T-helper 17 cell (primary cell): ENCODE measurements around the gene PRRC2C. TPM values are rescaled to one million over a fixed set of nuclear protein-coding genes. Genes with fewer than 3 reads are reported as not detected.
"Not testable (repeated sequence)": the region's sequence is repeated elsewhere in the genome, so short reads cannot be mapped to it uniquely, and the experiment has no call there.

Experiments used
- ATAC-seq: fragments of 150-1000 bp; cut with Tn5 transposase; 2 replicates; pipeline ENCODE4 v1.10.0; 2021; ENCODE audit warnings: mild to moderate bottlenecking, moderate library complexity
- DNase-seq, 3 donors: peaks; one replicate each; pipeline versions ENCODE4 v3.0.0 to v3.0.0-alpha.2; 2020 to 2021
- H3K9me3 ChIP-seq: one replicate; pipeline ENCODE4 v1.7.0; 2013; ENCODE audit warnings: low read length, mild to moderate bottlenecking; ENCODE audit not compliant: control insufficient read depth, poor library complexity, severe bottlenecking
- H3K27ac Mint-ChIP-seq: one replicate; pipeline ENCODE4 v1.8.0; 2022; ENCODE audit warnings: mild to moderate bottlenecking, moderate library complexity, mixed read lengths
- H3K27me3 Mint-ChIP-seq: one replicate; pipeline ENCODE4 v1.8.0; 2022; ENCODE audit warnings: mixed read lengths
- H3K36me3 Mint-ChIP-seq: one replicate; pipeline ENCODE4 v1.8.0; 2022; ENCODE audit warnings: low read depth, mixed read lengths
- H3K4me1 Mint-ChIP-seq: one replicate; pipeline ENCODE4 v1.8.0; 2022; ENCODE audit warnings: mild to moderate bottlenecking, mixed read lengths
- H3K4me3 Mint-ChIP-seq: one replicate; pipeline ENCODE4 v1.8.0; 2022; ENCODE audit warnings: mild to moderate bottlenecking, moderate library complexity, mixed read lengths
- total RNA-seq, 4 donors: library from RNA in 2 of 4; stranded (reverse) in 2 of 4; gene quantifications; one replicate each; pipeline ENCODE4 v1.2.3 and lab custom pipeline; 2022 to 2026

PRRC2C gene
- total RNA-seq, 2 donors from 2014 or later: 333 to 383 TPM

GRCh38 chr1:171576144-171576543 is 90.8 kb downstream of the PRRC2C start:
- DNase-seq: no peak
- ATAC-seq: no peak
- H3K4me3 Mint-ChIP-seq: no peak overlapping the region

GRCh38 chr1:171581226-171581625 is 95.9 kb downstream of the PRRC2C start:
- peak overlapping the region; percentile 93 for H3K27ac Mint-ChIP-seq

More at GRCh38 chr1:171576144-171576543, 90.8 kb downstream of the PRRC2C start:
- H3K4me1 Mint-ChIP-seq: peaks cover 12% of the 10 kb centered on the region
- H3K9me3 ChIP-seq: no peaks in the 10 kb centered on the region
- no peak overlapping the region for H3K27ac Mint-ChIP-seq
- peaks cover 12% of the 10 kb centered on the region for H3K36me3 Mint-ChIP-seq
- no peaks in the 10 kb centered on the region for H3K27me3 Mint-ChIP-seq

GRCh38 chr1:171581766-171582165 is 96.4 kb downstream of the PRRC2C start:
- DNase-seq (no peak), ATAC-seq (no peak)
- Mint-ChIP-seq H3K36me3 (peaks cover 21% of the 10 kb centered on the region), H3K4me1 (peaks cover 13% of the 10 kb centered on the region), H3K27ac (peak overlapping the region; percentile 93), H3K4me3 (no peak overlapping the region), H3K27me3 (no peaks in the 10 kb centered on the region)
- H3K9me3 ChIP-seq: no peaks in the 10 kb centered on the region

More at GRCh38 chr1:171581226-171581625, 95.9 kb downstream of the PRRC2C start:
- Mint-ChIP-seq H3K4me1 (peaks cover 13% of the 10 kb centered on the region), H3K36me3 (peaks cover 21% of the 10 kb centered on the region), H3K4me3 (no peak overlapping the region), H3K27me3 (no peaks in the 10 kb centered on the region)
- ATAC-seq: no peak
- DNase-seq: no peak
- no peaks in the 10 kb centered on the region for H3K9me3 ChIP-seq

- no peaks in the 10 kb centered on the region for H3K9me3 ChIP-seq
- Mint-ChIP-seq H3K36me3 (peaks cover 17% of the 10 kb centered on the region), H3K27ac (peak overlapping the region; percentile 93)
These were observed 97.3 kb downstream of the PRRC2C start for GRCh38 chr1:171582589-171582988.

GRCh38 chr1:171583591-171584201 is 98.4 kb downstream of the PRRC2C start:
- Mint-ChIP-seq H3K4me3 (no peak overlapping the region), H3K27ac (peak overlapping the region; percentile 27), H3K36me3 (peaks cover 17% of the 10 kb centered on the region), H3K4me1 (peaks cover 11% of the 10 kb centered on the region), H3K27me3 (no peaks in the 10 kb centered on the region)
- DNase-seq (no peak), ATAC-seq (no peak)
- no peaks in the 10 kb centered on the region for H3K9me3 ChIP-seq

More at GRCh38 chr1:171582589-171582988, 97.3 kb downstream of the PRRC2C start:
- Mint-ChIP-seq H3K4me1 (peaks cover 11% of the 10 kb centered on the region), H3K4me3 (no peak overlapping the region), H3K27me3 (no peaks in the 10 kb centered on the region)
- no peak for DNase-seq
- no peak for ATAC-seq

GRCh38 chr1:171585715-171586114 is 100.4 kb downstream of the PRRC2C start:
- no peak for DNase-seq
- H3K9me3 ChIP-seq: no peaks in the 10 kb centered on the region
- no peak for ATAC-seq
- Mint-ChIP-seq H3K4me1 (peaks cover 7% of the 10 kb centered on the region), H3K27ac (no peak overlapping the region), H3K27me3 (no peaks in the 10 kb centered on the region), H3K36me3 (peaks cover 16% of the 10 kb centered on the region), H3K4me3 (no peak overlapping the region)

GRCh38 chr1:171588230-171588629 is 102.9 kb downstream of the PRRC2C start:
- Mint-ChIP-seq H3K4me3 (no peak overlapping the region), H3K36me3 (peaks cover 22% of the 10 kb centered on the region), H3K4me1 (peaks cover 4% of the 10 kb centered on the region), H3K27me3 (no peaks in the 10 kb centered on the region), H3K27ac (no peak overlapping the region)
- DNase-seq: no peak
- no peak for ATAC-seq
- no peaks in the 10 kb centered on the region for H3K9me3 ChIP-seq

GRCh38 chr1:171590022-171590421 is 104.7 kb downstream of the PRRC2C start:
- peaks cover 18% of the 10 kb centered on the region for H3K36me3 Mint-ChIP-seq
- ATAC-seq (no peak), DNase-seq (no peak)
- H3K4me3 Mint-ChIP-seq: no peak overlapping the region
- H3K4me1 Mint-ChIP-seq: peaks cover 2% of the 10 kb centered on the region
- no peaks in the 10 kb centered on the region for H3K27me3 Mint-ChIP-seq
- no peaks in the 10 kb centered on the region for H3K9me3 ChIP-seq
- H3K27ac Mint-ChIP-seq: no peak overlapping the region

- H3K36me3 Mint-ChIP-seq: peaks cover 9% of the 10 kb centered on the region
- no peaks in the 10 kb centered on the region for H3K9me3 ChIP-seq
- peak overlapping the region; percentile 47 for H3K4me3 Mint-ChIP-seq
These were observed 110.0 kb downstream of the PRRC2C start for GRCh38 chr1:171595324-171595723.

GRCh38 chr1:171596119-171596518 is 110.8 kb downstream of the PRRC2C start:
- Mint-ChIP-seq H3K36me3 (peaks cover 8% of the 10 kb centered on the region), H3K4me3 (no peak overlapping the region), H3K27ac (peak overlapping the region; percentile 9), H3K27me3 (no peaks in the 10 kb centered on the region), H3K4me1 (peaks cover 2% of the 10 kb centered on the region)
- ATAC-seq (no peak), DNase-seq (no peak)
- no peaks in the 10 kb centered on the region for H3K9me3 ChIP-seq

More at GRCh38 chr1:171595324-171595723, 110.0 kb downstream of the PRRC2C start:
- Mint-ChIP-seq H3K27ac (no peak overlapping the region), H3K4me1 (peaks cover 2% of the 10 kb centered on the region), H3K27me3 (no peaks in the 10 kb centered on the region)
- DNase-seq: no peak
- no peak for ATAC-seq

- H3K36me3 Mint-ChIP-seq: peaks cover 3% of the 10 kb centered on the region
- ATAC-seq: no peak
- no peak overlapping the region for H3K4me3 Mint-ChIP-seq
- H3K4me1 Mint-ChIP-seq: peaks cover 2% of the 10 kb centered on the region
- H3K27me3 Mint-ChIP-seq: no peaks in the 10 kb centered on the region
- H3K27ac Mint-ChIP-seq: peak overlapping the region; percentile 9
- DNase-seq: no peak
- no peaks in the 10 kb centered on the region for H3K9me3 ChIP-seq
These were observed 111.4 kb downstream of the PRRC2C start for GRCh38 chr1:171596705-171597104.

GRCh38 chr1:171597203-171597602 is 111.9 kb downstream of the PRRC2C start:
- Mint-ChIP-seq H3K4me1 (peaks cover 2% of the 10 kb centered on the region), H3K36me3 (peaks cover 2% of the 10 kb centered on the region), H3K27ac (peak overlapping the region; percentile 9), H3K27me3 (no peaks in the 10 kb centered on the region), H3K4me3 (no peak overlapping the region)
- no peak for DNase-seq
- H3K9me3 ChIP-seq: no peaks in the 10 kb centered on the region
- no peak for ATAC-seq

- not testable (repeated sequence) for H3K4me3 Mint-ChIP-seq, H3K4me1 Mint-ChIP-seq, H3K36me3 Mint-ChIP-seq, H3K27ac Mint-ChIP-seq, ATAC-seq, H3K27me3 Mint-ChIP-seq, H3K9me3 ChIP-seq, DNase-seq
These were observed 115.0 kb downstream of the PRRC2C start for GRCh38 chr1:171600310-171600709.

- Mint-ChIP-seq H3K27me3 (no peaks in the 10 kb centered on the region), H3K27ac (no peak overlapping the region), H3K4me3 (no peak overlapping the region), H3K36me3 (no peaks in the 10 kb centered on the region), H3K4me1 (peaks cover 2% of the 10 kb centered on the region)
- H3K9me3 ChIP-seq: no peaks in the 10 kb centered on the region
- no peak for ATAC-seq
- no peak for DNase-seq
These were observed 115.5 kb downstream of the PRRC2C start for GRCh38 chr1:171600862-171601261.
